ENCODE measurements around the gene SMC2.

DNA sequence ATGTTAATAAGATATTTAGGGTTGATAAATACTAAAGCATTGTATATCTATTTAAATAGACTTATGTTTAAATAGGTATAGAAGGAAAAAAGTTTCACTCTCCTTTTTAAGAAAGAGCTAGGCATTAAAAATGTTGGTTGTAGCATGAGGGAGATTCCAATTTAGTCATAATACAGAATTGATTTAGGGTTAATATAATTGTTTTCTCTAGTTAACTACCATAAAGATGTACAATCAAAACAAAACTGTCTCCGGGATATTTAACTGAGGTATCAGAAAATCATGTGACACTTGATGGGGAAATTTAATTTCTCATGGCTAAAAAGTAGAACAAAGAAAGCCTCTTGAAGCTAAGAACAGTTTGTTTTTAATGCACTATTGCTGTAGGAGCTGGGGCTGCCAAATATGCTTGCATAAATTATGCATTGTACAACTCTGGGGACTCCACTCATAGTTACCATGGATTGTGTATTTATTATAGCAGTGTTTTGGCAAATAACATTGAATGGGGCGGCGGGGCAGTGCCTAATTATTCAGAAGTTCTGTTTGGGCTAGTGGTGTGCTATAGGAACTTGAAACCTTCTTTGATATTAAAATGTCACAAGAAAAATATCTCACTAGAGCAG, 44.2 kb downstream of the SMC2 start:
- TF ChIP-seq, protein P1, sequence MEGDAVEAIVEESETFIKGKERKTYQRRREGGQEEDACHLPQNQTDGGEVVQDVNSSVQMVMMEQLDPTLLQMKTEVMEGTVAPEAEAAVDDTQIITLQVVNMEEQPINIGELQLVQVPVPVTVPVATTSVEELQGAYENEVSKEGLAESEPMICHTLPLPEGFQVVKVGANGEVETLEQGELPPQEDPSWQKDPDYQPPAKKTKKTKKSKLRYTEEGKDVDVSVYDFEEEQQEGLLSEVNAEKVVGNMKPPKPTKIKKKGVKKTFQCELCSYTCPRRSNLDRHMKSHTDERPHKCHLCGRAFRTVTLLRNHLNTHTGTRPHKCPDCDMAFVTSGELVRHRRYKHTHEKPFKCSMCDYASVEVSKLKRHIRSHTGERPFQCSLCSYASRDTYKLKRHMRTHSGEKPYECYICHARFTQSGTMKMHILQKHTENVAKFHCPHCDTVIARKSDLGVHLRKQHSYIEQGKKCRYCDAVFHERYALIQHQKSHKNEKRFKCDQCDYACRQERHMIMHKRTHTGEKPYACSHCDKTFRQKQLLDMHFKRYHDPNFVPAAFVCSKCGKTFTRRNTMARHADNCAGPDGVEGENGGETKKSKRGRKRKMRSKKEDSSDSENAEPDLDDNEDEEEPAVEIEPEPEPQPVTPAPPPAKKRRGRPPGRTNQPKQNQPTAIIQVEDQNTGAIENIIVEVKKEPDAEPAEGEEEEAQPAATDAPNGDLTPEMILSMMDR (conservative IDR thresholded peaks at IDR 0.05) = no peak
- TF ChIP-seq ZFX (IDR thresholded peaks at IDR 0.05) = no peak

Data from C4-2B (cell line).